GM12873 (cell line): ENCODE results near the gene SEC23B.

Experiments
- TF ChIP-seq, protein P1 (sequence below): IDR thresholded peaks from 2 replicates; pipeline ENCODE4 v1.5.1; 2012; ENCODE audit warnings: low read depth, mild to moderate bottlenecking, moderate library complexity, low read length, control low read depth; ENCODE audit not compliant: insufficient read depth; ENCODE audit errors: missing control alignments

The SEC23B gene

DNA sequence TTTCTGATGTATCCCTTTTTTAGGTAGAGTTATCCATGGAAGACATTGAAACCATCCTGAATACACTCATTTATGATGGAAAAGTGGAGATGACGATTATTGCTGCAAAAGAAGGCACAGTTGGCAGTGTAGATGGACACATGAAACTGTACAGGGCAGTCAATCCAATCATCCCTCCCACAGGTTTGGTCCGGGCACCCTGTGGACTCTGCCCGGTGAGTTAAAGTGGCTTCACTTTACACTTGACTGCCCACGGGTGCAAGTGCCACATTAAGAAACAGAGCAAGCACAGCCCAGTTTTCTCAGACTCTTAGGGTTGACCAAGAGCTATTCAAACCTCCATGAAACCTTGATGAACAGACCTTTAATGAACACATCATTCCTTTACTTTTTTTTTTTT, 26.1 kb upstream of the SEC23B start:
- TF ChIP-seq, protein P1, sequence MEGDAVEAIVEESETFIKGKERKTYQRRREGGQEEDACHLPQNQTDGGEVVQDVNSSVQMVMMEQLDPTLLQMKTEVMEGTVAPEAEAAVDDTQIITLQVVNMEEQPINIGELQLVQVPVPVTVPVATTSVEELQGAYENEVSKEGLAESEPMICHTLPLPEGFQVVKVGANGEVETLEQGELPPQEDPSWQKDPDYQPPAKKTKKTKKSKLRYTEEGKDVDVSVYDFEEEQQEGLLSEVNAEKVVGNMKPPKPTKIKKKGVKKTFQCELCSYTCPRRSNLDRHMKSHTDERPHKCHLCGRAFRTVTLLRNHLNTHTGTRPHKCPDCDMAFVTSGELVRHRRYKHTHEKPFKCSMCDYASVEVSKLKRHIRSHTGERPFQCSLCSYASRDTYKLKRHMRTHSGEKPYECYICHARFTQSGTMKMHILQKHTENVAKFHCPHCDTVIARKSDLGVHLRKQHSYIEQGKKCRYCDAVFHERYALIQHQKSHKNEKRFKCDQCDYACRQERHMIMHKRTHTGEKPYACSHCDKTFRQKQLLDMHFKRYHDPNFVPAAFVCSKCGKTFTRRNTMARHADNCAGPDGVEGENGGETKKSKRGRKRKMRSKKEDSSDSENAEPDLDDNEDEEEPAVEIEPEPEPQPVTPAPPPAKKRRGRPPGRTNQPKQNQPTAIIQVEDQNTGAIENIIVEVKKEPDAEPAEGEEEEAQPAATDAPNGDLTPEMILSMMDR = no peak

DNA sequence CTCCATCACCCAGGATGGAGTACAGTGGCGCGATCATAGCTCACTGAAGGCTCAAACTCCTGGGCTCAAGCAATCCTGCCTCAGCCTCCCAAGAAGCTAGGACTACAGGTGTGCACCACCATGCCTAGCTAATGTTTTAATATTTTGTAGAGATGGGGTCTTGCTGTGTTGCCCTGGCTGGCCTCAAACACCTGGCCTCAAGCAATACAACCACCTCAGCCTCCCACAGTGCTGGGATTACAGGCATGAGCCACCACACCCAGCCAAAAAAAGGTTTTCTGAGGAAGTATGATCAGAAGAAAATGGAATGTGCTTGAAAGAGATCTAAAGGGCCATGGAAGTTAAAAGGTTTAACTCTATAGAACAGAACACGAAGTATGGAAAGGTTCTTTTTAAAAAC, 19.4 kb upstream of the SEC23B start:
- TF ChIP-seq, protein P1 = no peak

DNA sequence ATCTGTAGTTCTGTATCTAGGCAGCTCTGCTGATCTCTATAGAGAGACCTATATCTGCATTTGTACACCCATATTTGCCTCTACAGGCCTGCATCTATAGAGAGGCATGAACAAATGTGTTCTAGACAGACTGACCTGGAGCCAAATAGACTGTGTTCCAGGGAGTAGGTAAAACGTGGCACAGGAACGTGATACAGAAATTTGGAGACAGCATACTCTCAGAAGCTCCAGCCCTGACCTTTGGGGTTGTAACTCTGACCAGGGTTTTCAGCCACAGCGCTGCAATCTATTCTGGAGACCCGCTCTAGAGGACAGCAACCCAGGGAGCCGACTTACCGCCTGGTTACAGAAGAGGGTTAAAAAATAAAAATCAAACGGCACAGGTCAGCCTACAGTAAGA, 11.7 kb upstream of the SEC23B start:
- TF ChIP-seq, protein P1 = no peak

DNA sequence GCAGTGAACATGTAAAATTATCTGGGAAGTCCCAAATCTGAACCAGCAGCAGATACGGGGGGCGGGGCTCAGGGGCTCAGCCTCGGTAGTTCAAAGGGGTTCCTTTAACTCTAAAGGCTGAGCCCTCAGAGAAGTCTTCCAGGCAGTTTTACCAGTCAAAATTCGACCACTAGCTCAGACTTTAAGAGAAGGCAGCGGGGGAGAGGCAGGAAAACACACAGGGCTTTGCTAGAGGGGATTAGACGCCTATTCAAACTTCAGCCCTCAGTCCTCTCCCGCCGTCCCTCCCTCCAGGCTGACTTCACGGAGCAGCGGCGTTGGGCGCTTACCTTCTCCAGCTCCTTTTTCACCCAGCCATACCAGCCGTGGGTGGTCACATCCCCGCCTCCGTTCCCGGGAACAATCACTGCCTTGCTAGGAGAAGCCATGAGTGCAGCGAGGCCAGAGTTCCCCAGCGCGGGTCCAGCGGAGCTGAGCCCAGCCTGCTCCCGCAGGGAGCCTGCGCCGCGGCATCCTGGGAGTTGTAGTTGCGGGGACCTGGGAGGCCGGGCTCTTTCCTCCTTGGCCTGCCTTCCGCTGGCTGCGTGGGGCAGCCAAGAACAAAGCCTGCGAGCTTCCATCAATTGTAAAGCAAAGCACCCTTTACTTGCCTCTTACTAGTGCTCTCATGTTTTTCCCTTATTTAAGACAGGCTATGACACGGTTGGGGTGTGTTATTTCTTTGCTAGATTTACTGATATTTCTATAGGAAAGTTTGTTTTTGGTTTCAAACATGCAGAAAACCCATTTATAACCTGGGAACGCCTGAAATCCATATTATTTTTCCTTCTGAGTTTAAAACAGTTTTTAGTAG, 10.8 kb upstream of the SEC23B start, which contains the start of gene RBBP9:
Gene RBBP9 (minus strand): TSS at position 486 of the 853 bp plus-strand sequence. CDS start 58 bp downstream, at position 428.
- TF ChIP-seq, protein P1 = no peak

DNA sequence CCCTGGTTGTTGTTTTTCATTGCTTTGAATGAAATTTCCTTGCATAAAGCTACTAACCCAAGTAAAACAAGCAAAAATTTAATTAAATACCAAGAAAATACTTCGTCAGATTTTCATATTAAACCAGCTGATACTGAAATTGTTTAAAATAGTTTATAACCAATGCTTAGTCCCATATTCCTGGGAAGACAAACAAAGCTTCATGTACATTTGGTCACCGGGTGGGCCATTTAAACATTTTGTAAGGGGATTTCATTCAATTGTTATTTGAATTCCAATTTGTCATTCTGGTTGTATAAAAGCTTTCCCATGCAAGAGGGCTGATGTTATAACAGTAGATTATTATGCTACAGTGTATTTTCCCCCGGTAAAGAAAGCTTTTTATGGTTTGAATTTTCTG, 10.1 kb upstream of the SEC23B start:
- TF ChIP-seq, protein P1 = no peak

DNA sequence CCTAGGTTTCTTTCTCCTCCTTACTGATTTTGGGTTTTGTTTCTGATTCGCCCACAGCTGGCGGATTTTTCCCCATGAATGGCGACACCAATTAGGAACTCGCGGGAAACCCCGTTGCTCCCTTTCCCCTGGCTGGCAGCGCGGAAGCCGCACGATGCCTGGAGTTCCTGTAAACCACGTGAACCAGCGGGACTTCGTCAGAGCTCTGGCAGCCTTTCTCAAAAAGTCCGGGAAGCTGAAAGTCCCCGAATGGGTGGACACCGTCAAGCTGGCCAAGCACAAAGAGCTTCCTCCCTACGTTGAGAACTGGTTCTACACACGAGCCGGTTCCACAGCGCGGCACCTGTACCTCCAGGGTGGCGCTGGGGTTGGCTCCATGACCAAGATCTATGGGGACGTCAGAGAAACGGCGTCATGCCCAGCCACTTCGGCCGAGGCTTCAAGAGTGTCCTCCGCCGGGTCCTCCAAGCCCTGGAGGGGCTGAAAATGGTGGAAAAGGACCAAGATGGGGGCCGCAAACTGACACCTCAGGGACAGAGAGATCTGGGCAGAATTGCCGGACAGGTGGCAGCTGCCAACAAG, 3.2 kb upstream of the SEC23B start:
- TF ChIP-seq, protein P1 = no peak

DNA sequence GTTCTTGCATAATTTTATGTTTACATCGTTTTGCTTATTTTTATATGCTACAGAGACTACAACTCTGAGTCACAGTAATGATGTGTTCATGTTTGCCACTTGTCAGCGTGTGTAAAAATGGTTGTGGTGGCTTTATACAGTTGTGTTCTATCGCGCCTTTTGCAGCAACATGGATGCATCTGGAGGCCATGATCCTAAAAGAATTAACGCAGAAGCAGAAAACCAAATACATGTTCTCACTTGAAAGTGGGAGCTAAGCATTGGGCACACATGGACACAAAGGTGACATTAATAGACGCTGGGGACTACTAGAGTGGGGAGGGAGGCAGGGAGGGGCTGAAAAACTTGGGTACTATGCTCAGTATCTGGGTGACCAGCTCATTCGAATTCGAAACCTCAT, 996 bp upstream of the SEC23B start:
- TF ChIP-seq, protein P1 = no peak
